H1 (cell line): ENCODE measurements around the gene CFAP58. TPM values are rescaled to one million over a fixed set of nuclear protein-coding genes. Genes with fewer than 3 reads are reported as not detected.

Experiments used
- ATF3 ChIP-seq: IDR thresholded peaks from 2 replicates; pipeline ENCODE4 v1.6.1; 2011; ENCODE audit warnings: low read depth, mild to moderate bottlenecking, low read length; ENCODE audit not compliant: insufficient read depth
- polyA plus RNA-seq, 7 experiments: library from polyadenylated mRNA; depleted of rRNA in 3 of 7; stranded (reverse) in 5 of 7; unstranded in 2 of 7; fragments of >200 nt in 5 of 7; fragments of 200-250 nt in 2 of 7; gene quantifications; 1 replicate in 5 of 7; 2 replicates in 1 of 7; 4 replicates in 1 of 7; pipeline versions ENCODE4 v1.2.1 to v1.2.3, GENCODE V29; 2011 to 2013; ENCODE audit warnings: missing spikeins in 2 of 7, mixed read lengths in 2 of 7
- total RNA-seq: library from RNA; stranded (reverse); fragmentation: NEBNext Ultra II Directional; extraction: Animal tissue kit (Norgen Biotek cat#: 25700); gene quantifications from 2 replicates; pipeline ENCODE4 v1.2.1, GENCODE V29; 2021

Gene CFAP58
- total and polyA plus RNA-seq, 2 of the 8 experiments (the other 6 are each of a cell fraction or from before 2014, with no cell fraction given) = 0.32 to 0.71 TPM

GRCh38 chr10:104413528-104413927, 59.9 kb downstream of the CFAP58 start (continued):
- TF ChIP-seq ATF3 = no peak
